Measurements from ENCODE around the gene CSRP1.

DNA sequence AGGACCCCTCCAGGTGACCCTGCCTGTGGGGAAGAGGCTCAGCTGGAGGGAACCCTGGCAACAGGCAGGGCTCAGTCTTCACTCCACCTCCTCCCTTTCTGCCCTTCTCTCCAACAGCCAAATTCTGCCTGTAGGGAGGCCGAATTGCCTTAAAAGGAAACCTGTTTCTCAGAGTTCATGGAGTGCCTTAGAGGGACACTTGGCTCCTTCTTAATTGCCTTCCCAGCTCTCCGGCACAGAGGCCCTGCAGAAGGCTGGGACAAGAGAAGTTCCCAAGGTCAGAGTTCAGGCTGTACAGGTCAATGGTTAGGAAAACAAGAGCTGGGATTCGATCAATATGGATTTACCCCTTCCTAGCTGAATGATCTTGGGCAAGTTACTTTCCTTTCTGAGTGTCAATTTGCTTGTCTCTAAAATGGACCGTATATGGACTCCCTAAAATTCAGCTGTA lies 6.2 kb downstream of the CSRP1 start:
- TF ChIP-seq, protein P1, sequence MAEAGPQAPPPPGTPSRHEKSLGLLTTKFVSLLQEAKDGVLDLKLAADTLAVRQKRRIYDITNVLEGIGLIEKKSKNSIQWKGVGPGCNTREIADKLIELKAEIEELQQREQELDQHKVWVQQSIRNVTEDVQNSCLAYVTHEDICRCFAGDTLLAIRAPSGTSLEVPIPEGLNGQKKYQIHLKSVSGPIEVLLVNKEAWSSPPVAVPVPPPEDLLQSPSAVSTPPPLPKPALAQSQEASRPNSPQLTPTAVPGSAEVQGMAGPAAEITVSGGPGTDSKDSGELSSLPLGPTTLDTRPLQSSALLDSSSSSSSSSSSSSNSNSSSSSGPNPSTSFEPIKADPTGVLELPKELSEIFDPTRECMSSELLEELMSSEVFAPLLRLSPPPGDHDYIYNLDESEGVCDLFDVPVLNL (CRISPR knock-in tag; IDR thresholded peaks at IDR 0.05; ENCODE audit: borderline replicate concordance, low read depth): no peak
- TF ChIP-seq MAX (CRISPR knock-in tag; IDR thresholded peaks at IDR 0.05): no peak
- TF ChIP-seq ELF4 (CRISPR knock-in tag; IDR thresholded peaks at IDR 0.05; ENCODE audit: low read depth): no peak
- TF ChIP-seq, protein P2, sequence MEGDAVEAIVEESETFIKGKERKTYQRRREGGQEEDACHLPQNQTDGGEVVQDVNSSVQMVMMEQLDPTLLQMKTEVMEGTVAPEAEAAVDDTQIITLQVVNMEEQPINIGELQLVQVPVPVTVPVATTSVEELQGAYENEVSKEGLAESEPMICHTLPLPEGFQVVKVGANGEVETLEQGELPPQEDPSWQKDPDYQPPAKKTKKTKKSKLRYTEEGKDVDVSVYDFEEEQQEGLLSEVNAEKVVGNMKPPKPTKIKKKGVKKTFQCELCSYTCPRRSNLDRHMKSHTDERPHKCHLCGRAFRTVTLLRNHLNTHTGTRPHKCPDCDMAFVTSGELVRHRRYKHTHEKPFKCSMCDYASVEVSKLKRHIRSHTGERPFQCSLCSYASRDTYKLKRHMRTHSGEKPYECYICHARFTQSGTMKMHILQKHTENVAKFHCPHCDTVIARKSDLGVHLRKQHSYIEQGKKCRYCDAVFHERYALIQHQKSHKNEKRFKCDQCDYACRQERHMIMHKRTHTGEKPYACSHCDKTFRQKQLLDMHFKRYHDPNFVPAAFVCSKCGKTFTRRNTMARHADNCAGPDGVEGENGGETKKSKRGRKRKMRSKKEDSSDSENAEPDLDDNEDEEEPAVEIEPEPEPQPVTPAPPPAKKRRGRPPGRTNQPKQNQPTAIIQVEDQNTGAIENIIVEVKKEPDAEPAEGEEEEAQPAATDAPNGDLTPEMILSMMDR (IDR thresholded peaks at IDR 0.05): no peak
- TF ChIP-seq ZSCAN18 (CRISPR knock-in tag; IDR thresholded peaks at IDR 0.05): no peak
- no peak for TF ChIP-seq ZNF232 (CRISPR knock-in tag; IDR thresholded peaks at IDR 0.05)
- no peak for TF ChIP-seq FOXP4 (CRISPR knock-in tag; IDR thresholded peaks at IDR 0.05)
- TF ChIP-seq NFE2L1 (CRISPR knock-in tag; IDR thresholded peaks at IDR 0.05): no peak
- TF ChIP-seq ERG (CRISPR knock-in tag; IDR thresholded peaks at IDR 0.05): no peak
